GM21825 (cell line): ENCODE data around the gene LIPJ.

Experiments used
- ATAC-seq: cut with Tn5 transposase; IDR thresholded peaks from one replicate; pipeline ENCODE4 v1.9.1; 2021; ENCODE audit warnings: mild to moderate bottlenecking, moderate library complexity; ENCODE audit not compliant: unreplicated experiment

LIPJ gene

GRCh38 chr10:88586462-88586861, at the start of gene LIPJ:
Gene LIPJ, plus strand, starts transcription at chr10:88586762. Its CDS starts 3,926 bp downstream, at chr10:88590688.
- ATAC-seq, result no peak

DNA sequence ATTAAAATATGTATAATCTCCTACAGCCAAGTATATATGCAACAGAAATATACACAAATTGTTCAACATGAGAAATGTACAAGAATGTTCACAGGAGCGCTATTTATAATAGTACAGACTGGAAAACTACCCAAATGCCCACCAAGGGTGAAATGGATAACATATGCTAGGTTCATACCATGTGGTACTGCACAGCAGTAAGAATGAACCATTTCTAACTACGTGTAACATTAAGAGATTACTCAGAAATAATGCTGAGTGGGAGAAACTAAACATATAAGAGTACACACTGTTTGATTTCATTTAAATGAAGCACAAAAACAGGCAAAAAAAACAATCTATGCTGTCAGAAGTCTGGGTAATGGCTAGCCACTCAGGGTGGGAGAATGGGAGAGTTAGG, 49.2 kb upstream of the LIPJ start:
- no peak for ATAC-seq

GRCh38 chr10:88538048-88538447, 48.5 kb upstream of the LIPJ start:
- ATAC-seq, result no peak

DNA sequence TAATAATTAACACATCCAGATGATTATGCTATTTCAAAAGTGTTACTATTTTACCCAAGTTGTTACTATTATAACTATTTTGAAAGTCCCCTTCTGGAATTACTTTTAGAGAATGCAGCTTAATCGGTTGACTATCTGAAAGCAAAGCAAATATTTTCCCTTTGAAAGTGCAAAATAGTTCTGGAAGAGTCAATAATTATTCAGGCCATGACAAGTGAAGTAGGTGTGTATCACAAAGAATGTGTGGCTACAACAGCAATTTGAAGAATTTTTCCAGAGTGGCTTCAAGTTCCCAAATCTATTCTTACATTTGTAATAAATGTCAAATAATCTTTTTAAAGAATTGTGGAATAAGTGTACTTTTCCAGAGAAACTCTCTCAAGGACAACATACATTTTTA, 46.2 kb upstream of the LIPJ start:
- no peak for ATAC-seq

GRCh38 chr10:88541116-88541626, 45.4 kb upstream of the LIPJ start:
- ATAC-seq, result no peak

GRCh38 chr10:88542522-88542921, 44.0 kb upstream of the LIPJ start:
- no peak for ATAC-seq

DNA sequence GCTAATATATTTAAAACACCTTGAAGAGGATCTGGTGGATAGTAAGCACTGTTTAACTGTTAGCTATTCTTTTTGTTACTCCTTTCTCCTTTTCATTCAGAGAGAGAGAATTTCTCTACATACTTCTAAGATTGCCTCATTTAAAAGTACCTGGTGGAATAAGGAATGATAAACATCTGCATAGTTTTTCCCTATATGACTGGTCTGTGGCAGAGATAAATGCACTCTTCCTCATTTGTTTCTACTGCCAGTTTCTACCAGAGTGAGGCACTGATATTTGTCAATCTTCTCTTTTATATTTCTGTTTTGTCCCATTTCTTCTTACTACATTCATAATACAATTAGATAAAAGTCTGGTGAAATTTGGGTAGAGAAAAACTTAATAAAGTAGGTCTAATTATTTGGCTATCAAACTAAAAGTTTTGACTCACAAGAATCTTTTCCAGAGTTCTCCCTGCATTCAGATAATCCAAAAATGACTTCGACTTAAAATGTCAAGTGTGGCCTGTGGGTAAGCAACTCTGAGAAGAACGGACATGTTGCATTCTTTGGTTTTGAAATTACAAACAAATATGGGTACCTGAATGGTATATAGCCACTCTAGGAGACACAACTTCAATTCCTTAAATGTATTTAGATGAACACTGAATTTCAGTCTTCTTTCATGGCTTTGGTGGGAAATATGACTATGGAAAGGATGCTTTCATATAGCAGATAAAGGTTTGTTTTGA, 42.3 kb upstream of the LIPJ start:
- no peak for ATAC-seq

DNA sequence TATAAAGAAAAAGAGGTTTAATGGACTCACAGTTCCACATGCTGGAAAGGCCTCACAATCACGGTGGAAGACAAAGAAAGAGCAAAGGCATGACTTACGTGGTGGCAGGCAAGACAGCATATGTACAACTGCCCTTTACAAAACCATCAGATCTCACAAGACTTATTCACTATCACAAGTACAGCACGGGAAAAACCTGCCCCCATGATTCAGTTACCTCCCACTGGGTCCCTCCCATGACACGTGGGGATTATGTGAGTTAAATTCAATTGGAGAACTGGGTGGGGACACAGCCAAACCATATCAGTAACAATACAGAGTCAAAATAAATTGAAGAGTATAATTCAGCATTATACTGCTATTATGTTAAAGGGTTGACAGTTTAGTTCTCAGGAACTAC, 41.2 kb upstream of the LIPJ start:
- ATAC-seq, result no peak

DNA sequence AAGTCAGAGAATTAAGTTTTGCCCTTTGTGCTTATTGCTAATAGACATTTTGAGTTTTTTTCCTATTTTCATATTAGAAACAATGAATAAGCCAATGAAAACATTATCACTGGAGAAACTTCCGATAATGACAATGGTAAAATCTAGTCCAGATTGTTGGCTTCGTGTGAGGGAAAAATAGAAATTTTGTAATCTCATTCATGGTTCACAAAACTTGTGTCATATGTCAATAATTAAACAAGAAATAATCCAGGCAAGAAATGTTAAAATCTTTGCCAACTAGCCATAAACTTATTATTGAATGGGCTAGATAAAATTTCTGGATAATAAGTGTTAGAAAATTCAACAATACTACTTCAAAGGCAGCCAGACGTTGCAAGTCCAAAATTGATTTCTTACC, 40.1 kb upstream of the LIPJ start:
- no peak for ATAC-seq

- no peak for ATAC-seq
Measured at GRCh38 chr10:88551246-88551645, 35.3 kb upstream of the LIPJ start.

DNA sequence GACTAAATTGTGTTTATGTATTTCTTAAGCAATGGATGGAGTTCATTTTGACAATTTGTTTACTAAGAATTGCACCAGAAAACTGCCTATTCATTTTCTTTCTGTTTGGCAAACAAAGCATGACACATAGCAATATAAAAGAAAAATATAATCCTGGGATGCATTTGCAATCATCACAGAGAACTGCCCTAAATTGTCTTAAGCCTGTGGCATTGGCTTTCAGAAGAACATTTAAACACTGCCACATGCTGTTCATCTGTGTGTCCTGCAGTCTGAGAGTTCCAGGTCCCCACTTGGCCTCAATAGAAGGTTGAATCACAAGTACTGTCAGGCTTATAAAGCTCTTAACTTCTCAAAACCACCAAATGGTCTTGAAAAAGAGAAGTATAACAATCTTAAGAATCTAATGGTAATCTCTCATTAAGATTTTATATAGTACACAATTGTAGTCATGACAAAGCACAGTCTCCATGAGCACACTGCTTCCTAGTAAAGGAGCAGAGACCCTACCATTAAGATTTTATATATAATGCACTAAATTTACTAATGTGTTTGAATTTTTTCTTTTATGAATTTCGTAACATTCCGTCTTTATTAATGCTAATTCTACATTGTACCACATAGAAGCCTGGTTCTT, 33.3 kb upstream of the LIPJ start:
- ATAC-seq, result peak; percentile 78

DNA sequence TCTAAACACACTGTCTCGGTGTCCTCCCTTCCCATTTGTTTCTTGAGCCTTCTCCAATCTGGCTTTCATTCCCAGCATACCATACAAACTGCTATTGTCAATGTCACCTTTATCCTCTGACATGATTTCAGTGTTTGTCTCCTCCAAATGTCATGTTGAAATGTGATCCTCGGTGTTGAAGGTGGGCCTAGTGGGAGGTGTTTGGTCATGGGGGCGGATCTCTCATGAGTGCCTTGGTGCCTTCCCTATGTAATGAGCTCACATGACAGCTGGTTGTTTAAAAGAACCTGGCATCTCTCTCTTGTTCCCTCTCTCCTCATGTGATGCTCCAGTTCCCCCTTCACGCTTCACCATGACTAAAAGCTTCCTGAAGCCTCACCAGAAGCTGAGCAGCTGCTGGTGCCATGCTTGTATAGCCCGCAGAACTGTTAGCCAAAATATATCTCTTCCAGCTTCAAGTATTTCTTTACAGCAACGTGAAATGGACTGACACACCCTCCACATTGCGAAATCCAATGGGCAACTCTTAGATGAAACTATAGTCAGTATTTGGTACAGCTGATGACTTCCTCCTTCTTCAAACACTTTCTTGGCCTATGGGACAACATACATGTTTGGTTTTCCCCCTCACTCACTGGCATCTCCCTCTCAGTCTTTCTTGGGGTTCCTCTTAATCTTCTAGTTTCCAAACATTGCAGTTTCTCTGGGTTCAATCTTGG, 31.2 kb upstream of the LIPJ start:
- no peak for ATAC-seq

DNA sequence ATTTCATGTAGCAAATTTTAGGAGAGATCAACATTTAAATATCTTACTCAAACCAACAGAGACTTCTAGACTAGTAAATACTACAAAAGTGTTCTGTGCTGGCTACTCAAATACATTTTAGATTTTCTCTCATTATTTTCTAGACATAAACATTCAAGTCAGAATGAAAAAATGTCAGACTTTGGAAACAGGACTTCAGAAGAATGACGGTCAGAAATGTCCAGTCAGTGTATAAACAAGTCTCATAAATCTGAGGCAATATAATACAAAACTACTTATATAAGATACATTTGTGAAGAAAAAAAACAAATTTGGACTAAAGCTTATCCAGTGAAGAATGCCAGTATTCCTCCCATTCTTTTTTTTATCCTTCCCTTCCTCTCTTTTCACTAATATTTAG, 29.3 kb upstream of the LIPJ start:
- ATAC-seq, result no peak

- ATAC-seq, result no peak
Measured at GRCh38 chr10:88557658-88558057, 28.9 kb upstream of the LIPJ start.

- ATAC-seq, result no peak
Measured at GRCh38 chr10:88562152-88562551, 24.4 kb upstream of the LIPJ start.

- ATAC-seq, result peak; percentile 70
Measured at GRCh38 chr10:88565072-88565471, 21.5 kb upstream of the LIPJ start.

DNA sequence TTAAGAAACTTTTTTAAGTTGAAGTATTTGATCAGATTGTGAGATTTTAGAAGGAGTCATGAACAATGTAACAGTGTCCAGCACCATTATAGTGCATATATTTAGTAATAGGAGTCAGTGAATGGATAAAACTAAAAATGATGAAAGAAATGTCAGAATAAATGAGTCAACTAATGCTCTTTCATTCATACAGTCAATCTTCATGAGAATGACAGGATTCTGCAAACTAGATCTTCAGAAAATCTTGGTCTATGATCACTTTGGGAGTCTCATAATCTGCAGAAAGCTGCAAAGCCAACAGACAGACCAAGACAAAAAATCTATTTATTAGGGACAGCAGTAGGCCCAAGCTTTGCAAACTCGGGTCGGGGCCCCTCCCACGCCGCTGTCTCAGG, 4.2 kb upstream of the LIPJ start:
- ATAC-seq, result no peak

DNA sequence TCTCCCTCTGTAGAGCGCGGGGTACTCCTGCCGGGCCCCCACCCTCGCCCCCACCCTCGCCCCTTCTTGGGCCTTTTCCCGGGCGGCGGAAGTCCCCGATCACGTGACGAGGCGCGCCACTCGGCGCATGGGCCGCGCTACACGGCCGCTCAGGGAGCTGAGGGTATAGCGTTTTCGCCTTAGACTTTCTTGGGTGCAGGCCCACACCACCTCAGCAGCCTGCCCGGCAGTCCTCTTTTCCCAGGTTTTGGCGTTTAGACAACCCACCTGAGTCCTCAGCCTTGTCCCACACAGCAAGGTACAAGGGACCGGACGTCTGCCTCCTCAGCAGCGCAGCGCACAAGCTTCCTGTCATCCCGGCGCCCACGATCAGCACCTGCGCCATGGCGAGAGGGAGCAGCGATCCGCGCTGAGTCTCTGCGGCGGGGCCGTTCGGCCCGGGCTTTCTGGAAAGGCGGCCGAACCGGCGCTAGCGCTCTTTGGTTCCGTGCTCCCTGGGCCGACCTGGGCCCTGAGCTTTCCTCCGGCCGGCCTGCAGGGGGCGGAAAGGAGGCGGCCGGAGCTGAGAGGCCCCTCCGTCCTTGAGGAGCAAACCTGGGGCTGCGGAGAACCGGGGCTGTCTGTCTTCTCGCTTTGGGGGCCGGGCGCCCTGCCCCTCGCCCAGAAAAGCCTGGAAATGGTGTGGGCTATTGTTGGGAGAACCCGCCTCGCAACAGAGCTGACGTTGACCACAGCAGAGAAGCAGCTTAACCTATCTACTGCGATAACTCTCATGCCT, 3.6 kb upstream of the LIPJ start, which contains the start of gene RNLS:
RNLS (minus strand) TSS at position 513 of the 778 bp plus-strand sequence.
- peak; percentile 81 for ATAC-seq

GRCh38 chr10:88583584-88583957, 3.0 kb upstream of the LIPJ start:
- ATAC-seq, result no peak

GRCh38 chr10:88592381-88592780, 5.8 kb downstream of the LIPJ start:
- ATAC-seq, result no peak

GRCh38 chr10:88592906-88593305, 6.3 kb downstream of the LIPJ start:
- no peak for ATAC-seq
